NCI-H2196 (cell line): ENCODE data around the gene ZNF107.
"Not testable (repeated sequence)": the region's sequence is repeated elsewhere in the genome, so short reads cannot be mapped to it uniquely, and the experiment has no call there.

Experiments
- DNase-seq: peaks from one replicate; lab custom pipeline; 2025; ENCODE audit not compliant: unreplicated experiment; lab: John Stamatoyannopoulos, UW

Gene ZNF107

DNA sequence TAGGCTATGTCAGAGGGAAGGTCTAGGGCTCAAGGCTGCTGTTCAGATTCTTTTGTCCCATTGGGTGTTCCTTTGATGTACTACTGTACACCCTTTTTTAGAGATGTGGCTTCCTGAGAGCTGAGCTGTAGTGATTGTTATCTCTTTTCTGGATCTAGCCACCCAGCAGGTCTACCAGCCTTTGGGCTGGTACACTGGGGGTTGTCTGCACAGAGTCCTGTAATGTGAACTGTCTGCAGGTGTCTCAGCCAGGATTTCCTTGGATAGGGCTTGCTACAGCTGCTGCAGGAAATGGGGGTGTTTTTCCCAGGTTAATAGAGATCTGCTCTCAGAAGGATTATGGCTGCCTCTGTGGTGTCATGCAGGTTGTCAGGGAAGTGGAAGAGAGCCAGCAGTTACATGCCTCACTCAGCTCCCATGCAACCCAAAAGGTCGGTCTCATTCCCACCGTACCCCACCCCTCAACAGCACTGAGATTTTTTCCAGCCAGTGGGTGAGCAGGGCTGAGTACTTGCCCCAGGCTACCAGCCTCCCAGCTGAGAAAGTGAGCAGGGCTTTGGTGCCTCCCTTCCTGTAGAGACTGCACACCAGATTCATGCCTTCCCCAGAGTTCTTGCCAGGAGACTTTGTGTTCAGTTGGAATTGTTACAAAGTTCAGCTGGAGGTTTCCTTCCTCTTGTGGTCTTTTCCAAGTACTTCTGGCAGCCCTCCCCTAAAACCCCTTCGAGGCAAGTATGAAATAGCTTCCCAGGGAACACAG, 63.3 kb downstream of the ZNF107 start:
- no peak for DNase-seq

- DNase-seq, result no peak
Observed at GRCh38 chr7:64733550-64734240, 67.8 kb downstream of the ZNF107 start.

DNA sequence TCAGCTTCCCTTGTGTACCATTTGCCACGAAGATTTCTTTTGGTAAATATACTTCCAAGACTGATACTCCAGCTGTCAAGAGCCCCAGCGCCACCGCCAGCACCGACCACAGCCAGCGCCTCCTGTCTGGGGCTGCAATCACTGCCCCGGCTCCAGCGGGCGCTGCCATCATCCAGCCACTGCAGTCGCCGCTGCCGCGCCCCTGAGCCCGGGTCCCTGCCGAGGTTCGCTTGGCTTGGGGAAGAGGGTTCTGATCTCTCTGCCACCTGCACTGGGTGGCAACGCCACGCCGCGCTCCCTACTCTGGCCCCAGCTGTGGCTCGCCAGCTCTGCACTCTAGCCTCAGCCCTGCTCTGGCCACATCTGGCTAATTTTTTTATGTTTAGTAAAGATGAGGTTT, 70.6 kb downstream of the ZNF107 start:
- DNase-seq, result no peak

GRCh38 chr7:64738403-64738802, 72.5 kb downstream of the ZNF107 start:
- DNase-seq, result not testable (repeated sequence)

GRCh38 chr7:64738953-64739352, 73.0 kb downstream of the ZNF107 start:
- DNase-seq, result not testable (repeated sequence)

DNA sequence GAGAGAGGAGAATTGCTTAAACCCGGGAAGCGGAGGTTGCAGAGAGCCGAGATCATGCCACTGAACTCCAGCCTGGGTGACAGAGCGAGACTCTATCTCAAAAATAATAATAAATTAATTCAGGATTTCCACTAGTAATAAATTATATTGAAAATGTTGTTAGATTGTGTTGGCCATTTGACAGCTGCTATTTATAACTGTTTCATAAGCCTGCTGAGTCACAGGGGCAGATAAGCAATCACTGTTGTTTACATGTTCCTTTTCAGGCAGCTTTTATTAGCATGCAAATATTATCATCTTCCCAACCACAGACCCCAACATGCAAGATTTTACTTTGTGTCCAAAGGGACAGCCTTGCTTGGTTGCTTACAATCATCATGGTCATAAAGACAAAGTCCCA, 78.7 kb downstream of the ZNF107 start:
- no peak for DNase-seq

GRCh38 chr7:64747802-64748201, 81.9 kb downstream of the ZNF107 start:
- DNase-seq, result no peak

- DNase-seq, result no peak
Observed at GRCh38 chr7:64753032-64753431, 87.1 kb downstream of the ZNF107 start.

- no peak for DNase-seq
Observed at GRCh38 chr7:64755865-64756264, 89.9 kb downstream of the ZNF107 start.

- DNase-seq, result no peak
Observed at GRCh38 chr7:64758151-64758550, 92.2 kb downstream of the ZNF107 start.
